Measurements from ENCODE around the gene OR51F2. TPM values are rescaled to one million over a fixed set of nuclear protein-coding genes. Genes with fewer than 3 reads are reported as not detected.

OR51F2 gene, protein sequence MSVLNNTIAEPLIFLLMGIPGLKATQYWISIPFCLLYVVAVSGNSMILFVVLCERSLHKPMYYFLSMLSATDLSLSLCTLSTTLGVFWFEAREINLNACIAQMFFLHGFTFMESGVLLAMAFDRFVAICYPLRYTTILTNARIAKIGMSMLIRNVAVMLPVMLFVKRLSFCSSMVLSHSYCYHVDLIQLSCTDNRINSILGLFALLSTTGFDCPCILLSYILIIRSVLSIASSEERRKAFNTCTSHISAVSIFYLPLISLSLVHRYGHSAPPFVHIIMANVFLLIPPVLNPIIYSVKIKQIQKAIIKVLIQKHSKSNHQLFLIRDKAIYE
- total RNA-seq (not detected in 2 replicates), polyA plus RNA-seq (not detected in 2 replicates), polyA minus RNA-seq (ENCODE audit: low replicate concordance) (not detected in 2 replicates)
- polyA plus RNA-seq (2012), result not detected in 2 replicates

DNA sequence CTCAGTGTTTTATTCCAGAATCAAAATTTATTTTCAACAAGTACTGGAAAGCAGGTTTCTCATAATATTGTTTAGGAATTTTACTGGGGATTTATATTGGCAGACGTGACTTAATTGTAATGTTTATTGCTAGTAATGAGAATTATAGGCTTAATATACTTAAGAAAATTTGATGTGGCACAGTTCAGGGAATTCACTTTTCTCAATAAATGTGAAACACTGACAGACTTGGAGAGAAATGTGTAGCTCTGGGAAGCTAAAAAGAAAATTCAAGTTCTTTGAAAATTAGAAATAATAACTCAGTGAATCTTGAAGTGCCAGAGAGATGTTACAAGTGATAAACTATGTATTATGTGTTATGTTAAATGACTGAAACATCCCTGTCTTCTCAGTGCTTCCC lies at the start of gene OR51F2:
TSS of gene OR51F2 (plus strand) at position 301 of the 400 bp plus-strand sequence. CDS start 101 bp downstream, outside the sequence.
- no peaks in the 10 kb centered on the region for H3K27me3 ChIP-seq (ENCODE audit: control insufficient read depth, insufficient read depth, low read length)
- no peaks in the 10 kb centered on the region for H3K79me2 ChIP-seq (ENCODE audit: control insufficient read depth, insufficient read depth, low read length)
- TF ChIP-seq EZH2 (IDR thresholded peaks at IDR 0.05; ENCODE audit: low read length, missing control alignments), result no peak
- TF ChIP-seq, protein P1, sequence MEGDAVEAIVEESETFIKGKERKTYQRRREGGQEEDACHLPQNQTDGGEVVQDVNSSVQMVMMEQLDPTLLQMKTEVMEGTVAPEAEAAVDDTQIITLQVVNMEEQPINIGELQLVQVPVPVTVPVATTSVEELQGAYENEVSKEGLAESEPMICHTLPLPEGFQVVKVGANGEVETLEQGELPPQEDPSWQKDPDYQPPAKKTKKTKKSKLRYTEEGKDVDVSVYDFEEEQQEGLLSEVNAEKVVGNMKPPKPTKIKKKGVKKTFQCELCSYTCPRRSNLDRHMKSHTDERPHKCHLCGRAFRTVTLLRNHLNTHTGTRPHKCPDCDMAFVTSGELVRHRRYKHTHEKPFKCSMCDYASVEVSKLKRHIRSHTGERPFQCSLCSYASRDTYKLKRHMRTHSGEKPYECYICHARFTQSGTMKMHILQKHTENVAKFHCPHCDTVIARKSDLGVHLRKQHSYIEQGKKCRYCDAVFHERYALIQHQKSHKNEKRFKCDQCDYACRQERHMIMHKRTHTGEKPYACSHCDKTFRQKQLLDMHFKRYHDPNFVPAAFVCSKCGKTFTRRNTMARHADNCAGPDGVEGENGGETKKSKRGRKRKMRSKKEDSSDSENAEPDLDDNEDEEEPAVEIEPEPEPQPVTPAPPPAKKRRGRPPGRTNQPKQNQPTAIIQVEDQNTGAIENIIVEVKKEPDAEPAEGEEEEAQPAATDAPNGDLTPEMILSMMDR (conservative IDR thresholded peaks at IDR 0.05 in 1 of 2, IDR thresholded peaks at IDR 0.05 in 1 of 2; ENCODE audit: low read depth in 1 of 2, low read length in 2 of 2), result no peak
- H3K4me2 ChIP-seq (ENCODE audit: extremely low read depth, insufficient read depth, low read length), result no peak within 1 kb of the TSS
- no peak for DNase-seq (ENCODE audit: low read depth in 2 of 2)
- no peaks in the 10 kb centered on the region for H3K4me1 ChIP-seq (ENCODE audit: control insufficient read depth, extremely low read depth, insufficient read depth, low read length)
- no peaks in the 10 kb centered on the region for H3K9me3 ChIP-seq (ENCODE audit: control insufficient read depth, insufficient read depth, low read depth, low read length)
- H3K36me3 ChIP-seq (ENCODE audit: control insufficient read depth, insufficient read depth, low read length), result no peaks in the 10 kb centered on the region
- no peak within 1 kb of the TSS for H2AFZ ChIP-seq (ENCODE audit: low read length)
- H4K20me1 ChIP-seq (ENCODE audit: control insufficient read depth, extremely low read depth, insufficient read depth, low read length), result no peaks in the 10 kb centered on the region
- H3K4me3 ChIP-seq (replicated peaks in 1 of 4; ENCODE audit: control extremely low read depth in 1 of 4, insufficient read depth in 1 of 4, low read depth in 3 of 4, low read length in 4 of 4), result no peak within 1 kb of the TSS
- H3K9ac ChIP-seq (ENCODE audit: insufficient read depth, low read length), result no peak within 1 kb of the TSS
- no peak within 1 kb of the TSS for H3K27ac ChIP-seq (ENCODE audit: insufficient read depth, low read length)

DNA sequence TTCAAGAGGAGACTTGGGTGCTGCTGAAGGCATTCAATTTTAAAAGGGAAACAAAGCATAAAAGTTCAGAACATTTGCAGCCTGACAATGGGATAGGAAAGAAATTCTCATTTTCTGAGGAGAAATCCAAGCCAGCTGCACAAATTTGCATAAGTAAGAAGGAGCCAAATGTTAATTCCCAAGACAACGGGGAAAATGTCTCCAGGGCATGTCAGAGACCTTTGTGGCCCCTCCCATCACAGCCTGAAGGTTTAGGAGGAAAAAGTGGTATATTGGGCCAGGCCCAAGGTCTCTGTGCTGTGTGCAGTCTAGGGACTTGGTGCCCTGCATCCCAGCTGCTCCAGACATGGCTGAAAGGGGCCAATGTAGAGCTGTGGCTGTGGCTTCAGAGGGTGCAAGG lies 38.7 kb upstream of the OR51F2 start:
- Histone ChIP-seq H3K36me3 (ENCODE audit: control insufficient read depth, insufficient read depth, low read length) (no peaks in the 10 kb centered on the region), H3K79me2 (ENCODE audit: control insufficient read depth, insufficient read depth, low read length) (no peaks in the 10 kb centered on the region), H3K4me2 (ENCODE audit: extremely low read depth, insufficient read depth, low read length) (no peak overlapping the region), H3K9ac (ENCODE audit: insufficient read depth, low read length) (no peak overlapping the region), H3K27me3 (ENCODE audit: control insufficient read depth, insufficient read depth, low read length) (no peaks in the 10 kb centered on the region), H4K20me1 (ENCODE audit: control insufficient read depth, extremely low read depth, insufficient read depth, low read length) (no peaks in the 10 kb centered on the region), H3K9me3 (ENCODE audit: control insufficient read depth, insufficient read depth, low read depth, low read length) (no peaks in the 10 kb centered on the region), H3K4me1 (ENCODE audit: control insufficient read depth, extremely low read depth, insufficient read depth, low read length) (no peaks in the 10 kb centered on the region), H3K27ac (ENCODE audit: insufficient read depth, low read length) (no peak overlapping the region), H2AFZ (ENCODE audit: low read length) (no peak overlapping the region), H3K4me3 (replicated peaks in 1 of 4; ENCODE audit: control extremely low read depth in 1 of 4, insufficient read depth in 1 of 4, low read depth in 3 of 4, low read length in 4 of 4) (no peak overlapping the region)
- TF ChIP-seq, protein P1 (conservative IDR thresholded peaks at IDR 0.05 in 1 of 2, IDR thresholded peaks at IDR 0.05 in 1 of 2; ENCODE audit: low read depth in 1 of 2, low read length in 2 of 2), result no peak
- TF ChIP-seq EZH2 (IDR thresholded peaks at IDR 0.05; ENCODE audit: low read length, missing control alignments), result no peak
- no peak for DNase-seq (ENCODE audit: low read depth in 2 of 2)

DNA sequence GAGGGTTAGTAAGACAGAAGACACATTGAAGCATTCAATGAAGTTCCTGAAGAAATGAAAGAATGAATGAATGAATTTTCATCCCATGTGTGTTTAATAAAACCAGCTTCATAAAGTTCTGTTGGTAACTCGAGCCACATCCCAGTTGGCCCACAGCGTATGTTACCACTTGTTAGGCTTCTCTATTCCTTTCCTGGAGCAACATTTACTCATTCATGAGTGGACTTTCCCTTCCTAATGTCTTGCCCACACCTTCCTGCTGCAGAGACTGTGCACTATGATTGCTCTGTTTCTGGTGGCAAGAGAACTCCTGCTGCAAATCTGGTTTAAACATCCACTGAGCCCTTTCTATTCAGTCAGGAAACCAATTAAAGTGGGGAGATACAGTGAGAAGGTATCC lies 23.9 kb upstream of the OR51F2 start:
- H3K79me2 ChIP-seq (ENCODE audit: control insufficient read depth, insufficient read depth, low read length), result no peaks in the 10 kb centered on the region
- TF ChIP-seq, protein P1 (conservative IDR thresholded peaks at IDR 0.05 in 1 of 2, IDR thresholded peaks at IDR 0.05 in 1 of 2; ENCODE audit: low read depth in 1 of 2, low read length in 2 of 2), result no peak
- no peak for TF ChIP-seq EZH2 (IDR thresholded peaks at IDR 0.05; ENCODE audit: low read length, missing control alignments)
- no peaks in the 10 kb centered on the region for H3K27me3 ChIP-seq (ENCODE audit: control insufficient read depth, insufficient read depth, low read length)
- H3K36me3 ChIP-seq (ENCODE audit: control insufficient read depth, insufficient read depth, low read length), result no peaks in the 10 kb centered on the region
- no peak overlapping the region for H3K9ac ChIP-seq (ENCODE audit: insufficient read depth, low read length)
- H4K20me1 ChIP-seq (ENCODE audit: control insufficient read depth, extremely low read depth, insufficient read depth, low read length), result no peaks in the 10 kb centered on the region
- H3K4me3 ChIP-seq (replicated peaks in 1 of 4; ENCODE audit: control extremely low read depth in 1 of 4, insufficient read depth in 1 of 4, low read depth in 3 of 4, low read length in 4 of 4), result no peak overlapping the region
- H3K4me1 ChIP-seq (ENCODE audit: control insufficient read depth, extremely low read depth, insufficient read depth, low read length), result no peaks in the 10 kb centered on the region
- no peak overlapping the region for H2AFZ ChIP-seq (ENCODE audit: low read length)
- no peak overlapping the region for H3K27ac ChIP-seq (ENCODE audit: insufficient read depth, low read length)
- H3K9me3 ChIP-seq (ENCODE audit: control insufficient read depth, insufficient read depth, low read depth, low read length), result no peaks in the 10 kb centered on the region
- no peak overlapping the region for H3K4me2 ChIP-seq (ENCODE audit: extremely low read depth, insufficient read depth, low read length)
- no peak for DNase-seq (ENCODE audit: low read depth in 2 of 2)
